ENCODE results near the gene ERFL. TPM values are rescaled to one million over a fixed set of nuclear protein-coding genes. Genes with fewer than 3 reads are reported as not detected.
A peak's percentile ranks its signal among the peaks of the same experiment; 100 is the strongest.

The ERFL gene
- total and polyA plus RNA-seq, 4 experiments from 2014 or later, result 0.11 to 9.2 (median 6.6) TPM; not detected in 1

GRCh38 chr19:41910240-41910991 lies 17.8 kb downstream of the ERFL start:
- peaks cover 16% of the 10 kb centered on the region for H3K36me3 ChIP-seq (ENCODE audit: insufficient read depth, low read length)
- peaks cover 0 to 2% (median 0%) of the 10 kb centered on the region in 8 donors for H3K9me3 Mint-ChIP-seq
- ChIA-PET CTCF (ENCODE audit: partially characterized antibody) (interaction anchor here (1.5 kb wide), 1 partner anchor 37 kb away, joined by 4 read pairs; no protein-coding TSS in a partner anchor), POLR2A (ENCODE audit: partially characterized antibody) (interaction anchor here (1.0 to 19.1 kb wide), 10 partner anchors 9 to 51 kb away, joined by 3 to 349 read pairs (median 22); partner anchors contain the start of genes ARHGEF1, CD79A, ERFL and RPS19)
- H3K27ac Mint-ChIP-seq, result peak overlapping the region in 6 of 7 donors; percentile 20 to 78 (median 60)
- no peak overlapping the region for H3K4me3 ChIP-seq (ENCODE audit: low read length in 2 of 2)
- peaks cover 15 to 19% of the 10 kb centered on the region in 2 donors for H3K36me3 Mint-ChIP-seq
- no peak overlapping the region for H3K27ac ChIP-seq (ENCODE audit: low read depth, low read length)
- peak in 2 of 5 donors; percentile 22 to 23 for DNase-seq
- H3K4me3 Mint-ChIP-seq, result peak overlapping the region in 2 of 8 donors; percentile 9 to 50
- peaks cover 33 to 67% (median 35%) of the 10 kb centered on the region in 4 donors for H3K4me1 Mint-ChIP-seq
- peaks cover 7 to 14% of the 10 kb centered on the region in 2 donors for H3K27me3 Mint-ChIP-seq
- H3K9me3 ChIP-seq (ENCODE audit: control insufficient read depth in 1 of 2, low read length in 2 of 2), result no peaks in the 10 kb centered on the region
- peaks cover 14% of the 10 kb centered on the region for H3K27me3 ChIP-seq (ENCODE audit: insufficient read depth, low read length)
- intact Hi-C loops (cut with micrococcal nuclease), result loop anchor here (5.0 kb wide), 1 partner anchor 37 kb away; no protein-coding TSS in a partner anchor
- peaks cover 38% of the 10 kb centered on the region for H3K4me1 ChIP-seq (ENCODE audit: insufficient read depth, low read length)

GRCh38 chr19:41909706-41910105 lies 18.5 kb downstream of the ERFL start:
- POLR2A ChIA-PET (ENCODE audit: partially characterized antibody), result interaction anchor here (1.0 to 19.1 kb wide), 10 partner anchors 8 to 50 kb away, joined by 3 to 349 read pairs (median 22); partner anchors contain the start of genes ARHGEF1, CD79A, ERFL and RPS19
- CTCF ChIA-PET (ENCODE audit: partially characterized antibody), result interaction anchor here (1.5 kb wide), 1 partner anchor 36 kb away, joined by 4 read pairs; no protein-coding TSS in a partner anchor

GRCh38 chr19:41908724-41909464 lies 19.4 kb downstream of the ERFL start:
- H3K4me3 Mint-ChIP-seq, result no peak overlapping the region
- ChIA-PET POLR2A (ENCODE audit: partially characterized antibody) (interaction anchor here (0.7 to 19.1 kb wide), 13 partner anchors 10 to 50 kb away, joined by 3 to 349 read pairs (median 10); partner anchors contain the start of genes ARHGEF1, CD79A, ERFL and RABAC1), CTCF (ENCODE audit: partially characterized antibody) (no interaction called here)
- H3K36me3 ChIP-seq (ENCODE audit: insufficient read depth, low read length), result peaks cover 31% of the 10 kb centered on the region
- H3K9me3 ChIP-seq (ENCODE audit: control insufficient read depth in 1 of 2, low read length in 2 of 2), result no peaks in the 10 kb centered on the region
- H3K4me1 Mint-ChIP-seq, result peaks cover 37 to 66% (median 40%) of the 10 kb centered on the region in 4 donors
- intact Hi-C loops (cut with micrococcal nuclease), result no loop called here
- H3K9me3 Mint-ChIP-seq, result peaks cover 0 to 2% (median 0%) of the 10 kb centered on the region in 8 donors
- peaks cover 3 to 11% of the 10 kb centered on the region in 2 donors for H3K27me3 Mint-ChIP-seq
- no peak overlapping the region for H3K4me3 ChIP-seq (ENCODE audit: low read length in 2 of 2)
- H3K36me3 Mint-ChIP-seq, result peaks cover 29 to 34% of the 10 kb centered on the region in 2 donors
- peak in 1 of 5 donors; percentile 37 for DNase-seq
- H3K27me3 ChIP-seq (ENCODE audit: insufficient read depth, low read length), result peaks cover 4% of the 10 kb centered on the region
- peak overlapping the region in 4 of 7 donors; percentile 22 to 65 (median 30) for H3K27ac Mint-ChIP-seq
- H3K4me1 ChIP-seq (ENCODE audit: insufficient read depth, low read length), result peaks cover 35% of the 10 kb centered on the region
- H3K27ac ChIP-seq (ENCODE audit: low read depth, low read length), result no peak overlapping the region

More at GRCh38 chr19:41909706-41910105, 18.5 kb downstream of the ERFL start:
- peaks cover 39% of the 10 kb centered on the region for H3K4me1 ChIP-seq (ENCODE audit: insufficient read depth, low read length)
- Mint-ChIP-seq H3K4me3 (no peak overlapping the region), H3K36me3 (peaks cover 22 to 26% of the 10 kb centered on the region in 2 donors), H3K27me3 (peaks cover 7 to 14% of the 10 kb centered on the region in 2 donors), H3K9me3 (peaks cover 0 to 2% (median 0%) of the 10 kb centered on the region in 8 donors), H3K4me1 (peaks cover 36 to 67% (median 39%) of the 10 kb centered on the region in 4 donors), H3K27ac (peak overlapping the region in 2 of 7 donors; percentile 65 to 78)
- H3K4me3 ChIP-seq (ENCODE audit: low read length in 2 of 2), result no peak overlapping the region
- H3K27ac ChIP-seq (ENCODE audit: low read depth, low read length), result no peak overlapping the region
- intact Hi-C loops (cut with micrococcal nuclease), result loop anchor here (5.0 kb wide), 1 partner anchor 38 kb away; no protein-coding TSS in a partner anchor
- H3K36me3 ChIP-seq (ENCODE audit: insufficient read depth, low read length), result peaks cover 23% of the 10 kb centered on the region
- peaks cover 9% of the 10 kb centered on the region for H3K27me3 ChIP-seq (ENCODE audit: insufficient read depth, low read length)
- peak in 1 of 5 donors; percentile 31 for DNase-seq
- no peaks in the 10 kb centered on the region for H3K9me3 ChIP-seq (ENCODE audit: control insufficient read depth in 1 of 2, low read length in 2 of 2)

GRCh38 chr19:41907994-41908615 lies 20.1 kb downstream of the ERFL start:
- no peak overlapping the region for H3K4me3 ChIP-seq (ENCODE audit: low read length in 2 of 2)
- Mint-ChIP-seq H3K4me3 (no peak overlapping the region), H3K27ac (no peak overlapping the region), H3K9me3 (peaks cover 0 to 2% (median 0%) of the 10 kb centered on the region in 8 donors), H3K36me3 (peaks cover 34 to 39% of the 10 kb centered on the region in 2 donors), H3K27me3 (peaks cover 0 to 7% of the 10 kb centered on the region in 2 donors), H3K4me1 (peaks cover 36 to 58% (median 44%) of the 10 kb centered on the region in 4 donors)
- H3K27me3 ChIP-seq (ENCODE audit: insufficient read depth, low read length), result no peaks in the 10 kb centered on the region
- peaks cover 39% of the 10 kb centered on the region for H3K36me3 ChIP-seq (ENCODE audit: insufficient read depth, low read length)
- intact Hi-C loops (cut with micrococcal nuclease), result no loop called here
- CTCF ChIA-PET (ENCODE audit: partially characterized antibody), result no interaction called here
- no peak overlapping the region for H3K27ac ChIP-seq (ENCODE audit: low read depth, low read length)
- no peaks in the 10 kb centered on the region for H3K9me3 ChIP-seq (ENCODE audit: control insufficient read depth in 1 of 2, low read length in 2 of 2)
- no peak for DNase-seq
- peaks cover 36% of the 10 kb centered on the region for H3K4me1 ChIP-seq (ENCODE audit: insufficient read depth, low read length)
- POLR2A ChIA-PET (ENCODE audit: partially characterized antibody), result interaction anchor here (0.7 to 19.1 kb wide), 10 partner anchors 12 to 51 kb away, joined by 3 to 349 read pairs (median 4); partner anchors contain the start of genes ARHGEF1, RABAC1 and RPS19

- H3K27me3 ChIP-seq (ENCODE audit: insufficient read depth, low read length), result no peaks in the 10 kb centered on the region
- Mint-ChIP-seq H3K4me3 (peak overlapping the region in 1 of 8 donors; percentile 28), H3K9me3 (peaks cover 0 to 2% (median 0%) of the 10 kb centered on the region in 8 donors), H3K4me1 (peaks cover 33 to 49% (median 42%) of the 10 kb centered on the region in 4 donors), H3K36me3 (peaks cover 34 to 48% of the 10 kb centered on the region in 2 donors), H3K27ac (peak overlapping the region in 4 of 7 donors; percentile 10 to 78 (median 66)), H3K27me3 (peaks cover 0 to 5% of the 10 kb centered on the region in 2 donors)
- H3K4me1 ChIP-seq (ENCODE audit: insufficient read depth, low read length), result peaks cover 38% of the 10 kb centered on the region
- H3K27ac ChIP-seq (ENCODE audit: low read depth, low read length), result no peak overlapping the region
- POLR2A ChIA-PET (ENCODE audit: partially characterized antibody), result interaction anchor here (1.0 to 19.1 kb wide), 9 partner anchors 11 to 47 kb away, joined by 3 to 349 read pairs (median 8); partner anchors contain the start of genes ARHGEF1 and RPS19
- H3K9me3 ChIP-seq (ENCODE audit: control insufficient read depth in 1 of 2, low read length in 2 of 2), result no peaks in the 10 kb centered on the region
- CTCF ChIA-PET (ENCODE audit: partially characterized antibody), result no interaction called here
- DNase-seq, result no peak
- H3K4me3 ChIP-seq (ENCODE audit: low read length in 2 of 2), result no peak overlapping the region
- intact Hi-C loops (cut with micrococcal nuclease), result no loop called here
- H3K36me3 ChIP-seq (ENCODE audit: insufficient read depth, low read length), result peaks cover 49% of the 10 kb centered on the region
Measured at GRCh38 chr19:41906916-41907680, 21.2 kb downstream of the ERFL start.

- H3K27ac ChIP-seq (ENCODE audit: low read depth, low read length), result no peak overlapping the region
- H3K36me3 ChIP-seq (ENCODE audit: insufficient read depth, low read length), result peaks cover 58% of the 10 kb centered on the region
- Mint-ChIP-seq H3K9me3 (peaks cover 0 to 4% (median 0%) of the 10 kb centered on the region in 8 donors), H3K27me3 (no peaks in the 10 kb centered on the region), H3K36me3 (peaks cover 34 to 55% of the 10 kb centered on the region in 2 donors), H3K27ac (peak overlapping the region in 3 of 7 donors; percentile 70 to 91 (median 72)), H3K4me3 (no peak overlapping the region), H3K4me1 (peaks cover 26 to 41% (median 36%) of the 10 kb centered on the region in 4 donors)
- no peak for DNase-seq
- H3K27me3 ChIP-seq (ENCODE audit: insufficient read depth, low read length), result no peaks in the 10 kb centered on the region
- intact Hi-C loops (cut with micrococcal nuclease), result no loop called here
- CTCF ChIA-PET (ENCODE audit: partially characterized antibody), result interaction anchor here (1.1 kb wide), 1 partner anchor 17 kb away, joined by 4 read pairs; no protein-coding TSS in a partner anchor
- H3K9me3 ChIP-seq (ENCODE audit: control insufficient read depth in 1 of 2, low read length in 2 of 2), result no peaks in the 10 kb centered on the region
- POLR2A ChIA-PET (ENCODE audit: partially characterized antibody), result interaction anchor here (1.0 to 19.1 kb wide), 8 partner anchors 11 to 46 kb away, joined by 3 to 349 read pairs (median 6); partner anchors contain the start of genes ARHGEF1 and RPS19
- H3K4me3 ChIP-seq (ENCODE audit: low read length in 2 of 2), result no peak overlapping the region
- peaks cover 36% of the 10 kb centered on the region for H3K4me1 ChIP-seq (ENCODE audit: insufficient read depth, low read length)
Measured at GRCh38 chr19:41906271-41906670, 22.0 kb downstream of the ERFL start.

All from CD4-positive, alpha-beta memory T cell (primary cell).